ENCODE data around the gene CDK11A.
A peak's percentile ranks its signal among the peaks of the same experiment; 100 is the strongest.

Gene CDK11A

DNA sequence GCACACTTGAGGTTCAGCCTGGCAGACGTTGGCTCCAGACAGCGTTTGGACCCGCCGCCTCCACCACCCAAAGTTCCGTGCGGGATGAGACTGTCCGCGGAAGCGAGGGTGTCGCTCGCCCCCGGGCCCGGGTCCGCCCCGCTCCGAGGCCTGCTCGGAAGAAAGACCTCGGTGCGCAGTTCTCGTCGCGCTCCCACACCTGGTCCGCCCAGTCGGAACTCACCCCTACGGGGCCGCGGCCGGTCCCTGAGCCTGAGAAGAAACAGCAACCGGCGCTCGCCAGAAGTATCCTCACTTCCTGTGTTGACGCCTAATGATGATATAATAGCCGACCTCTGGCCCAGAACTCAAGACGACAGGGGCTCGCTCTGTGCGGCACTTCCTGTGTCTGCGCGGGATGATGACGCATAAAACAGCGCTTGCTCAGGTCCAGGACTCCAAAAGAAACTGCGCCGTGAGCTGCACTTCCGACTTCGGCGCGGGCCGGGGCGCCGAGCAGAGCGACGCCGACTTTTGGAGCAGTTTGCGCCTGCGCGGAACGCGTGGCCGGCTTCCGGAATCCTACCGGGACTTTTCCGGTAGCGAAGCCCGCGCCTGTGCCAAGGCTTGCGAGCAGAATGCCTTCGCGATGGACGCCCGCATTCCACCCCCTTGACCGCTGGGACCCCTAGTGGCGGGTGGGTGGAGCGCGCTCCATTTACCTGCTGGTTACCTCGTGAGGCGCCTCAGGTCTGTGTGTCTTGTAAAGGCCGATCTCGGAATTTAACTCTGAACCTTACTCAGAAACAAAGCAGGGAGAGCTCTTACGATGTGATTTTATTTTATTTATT, at the start of gene CDK11A:
TSS of gene CDK11A (minus strand) at position 323 of the 830 bp plus-strand sequence. CDS start 1,539 bp downstream, outside the sequence.
- peak; percentile 50 to 99 (median 94) for DNase-seq

- no peak for DNase-seq
Observed at GRCh38 chr1:1773874-1774273, 49.7 kb upstream of the CDK11A start.

DNA sequence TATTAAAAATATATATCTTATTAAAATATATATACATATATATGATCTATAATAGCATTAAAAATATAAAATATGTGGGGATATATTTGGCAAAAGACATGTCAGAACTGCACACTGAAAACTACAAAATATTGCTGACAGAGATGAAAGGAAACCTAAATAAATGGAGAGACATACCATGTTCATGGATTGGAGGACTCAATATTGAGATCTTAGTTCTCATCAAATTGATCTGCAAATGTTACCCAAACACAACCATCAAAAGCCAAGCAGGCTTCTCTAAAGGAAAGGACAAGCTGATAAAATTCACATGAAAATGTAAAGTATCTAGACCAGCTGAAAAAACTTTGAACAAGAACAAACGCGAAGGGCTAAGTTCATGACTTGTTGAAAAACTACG, 46.9 kb upstream of the CDK11A start:
- DNase-seq = no peak

DNA sequence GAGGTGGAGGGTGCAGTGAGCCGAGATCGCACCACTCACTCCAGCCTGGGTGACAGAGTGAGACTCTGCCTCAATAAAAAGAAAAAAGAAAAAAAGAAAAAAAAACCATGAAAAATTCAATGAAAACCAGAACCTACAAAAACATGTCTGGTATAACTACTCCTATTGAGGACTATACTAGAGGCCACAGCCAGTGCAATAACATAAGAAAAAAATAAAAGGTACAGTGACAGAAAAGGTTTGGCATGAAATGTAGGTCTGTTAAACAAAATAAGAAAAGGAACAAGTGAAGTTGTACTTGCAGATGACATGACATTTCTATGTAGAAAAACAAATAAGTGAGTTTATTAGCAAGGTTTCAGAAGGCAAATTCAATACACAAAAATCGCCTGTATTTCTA, 45.9 kb upstream of the CDK11A start:
- DNase-seq = no peak

DNA sequence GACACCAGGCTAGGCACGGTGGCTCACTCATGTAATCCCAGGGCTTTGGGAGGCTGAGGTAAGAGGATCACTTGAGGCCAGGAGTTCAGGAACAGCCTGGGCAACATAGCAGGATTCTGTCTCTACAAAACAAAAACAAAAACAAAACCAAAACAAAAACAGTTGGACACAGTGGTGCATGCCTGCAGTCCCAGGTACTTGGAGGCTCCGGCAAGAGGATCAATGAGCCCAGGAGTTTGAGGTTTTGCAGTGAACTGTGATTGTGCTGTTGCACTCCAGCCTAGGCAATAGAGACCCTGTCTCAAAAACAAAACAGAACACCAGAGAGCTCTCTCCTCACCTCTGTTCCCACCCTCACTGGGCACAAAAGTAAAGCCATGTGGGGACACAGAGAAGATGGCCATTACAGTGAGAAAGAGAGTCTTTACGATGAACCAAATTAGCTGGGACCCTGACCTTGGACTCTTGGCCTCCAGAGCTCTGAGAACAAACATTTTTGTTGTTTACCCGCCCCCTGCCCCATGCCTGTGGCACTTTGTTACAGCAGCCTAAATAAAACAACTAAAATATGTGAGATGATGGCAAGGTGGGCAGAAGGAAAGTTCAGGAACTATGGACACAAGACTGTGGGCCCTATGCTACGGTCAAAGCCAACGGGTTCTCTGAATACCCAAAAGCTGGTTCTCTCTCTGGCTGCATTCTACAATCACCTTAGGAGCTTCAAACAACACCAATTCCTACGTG, 44.3 kb upstream of the CDK11A start:
- DNase-seq = no peak

DNA sequence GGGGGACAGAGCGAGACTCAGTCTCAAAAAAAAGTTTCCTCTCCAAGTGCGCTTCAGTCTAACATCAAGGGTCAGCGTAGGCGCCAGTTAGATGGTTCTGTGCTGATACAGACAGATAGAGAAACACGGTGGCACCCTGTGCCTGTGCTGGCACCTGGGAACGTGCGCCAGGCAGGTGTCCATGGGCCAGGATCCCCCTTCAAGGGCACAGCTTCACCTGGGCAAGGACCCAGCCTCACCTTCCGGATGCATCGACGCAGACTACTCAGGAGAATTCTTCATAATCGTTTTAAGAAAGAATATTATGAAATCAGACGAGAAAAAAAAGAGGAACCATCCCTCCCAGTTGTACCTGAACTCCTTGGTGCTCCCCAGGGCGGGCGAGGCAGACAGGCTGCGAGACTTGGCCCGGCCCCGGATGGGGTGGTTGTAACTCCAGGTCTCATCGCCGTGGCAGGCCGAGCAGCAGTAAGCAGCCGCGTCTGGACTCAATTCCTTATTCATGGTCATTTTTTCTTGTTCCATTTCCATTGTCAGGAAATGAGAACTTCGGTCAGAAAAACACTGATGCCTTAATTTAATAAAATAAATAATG, 40.8 kb upstream of the CDK11A start:
- no peak for DNase-seq

- DNase-seq = peak in 22 of 56 donors; percentile 16 to 76 (median 50)
Observed at GRCh38 chr1:1763657-1764621, 39.8 kb upstream of the CDK11A start.

- DNase-seq = no peak
Observed at GRCh38 chr1:1761504-1762376, 37.6 kb upstream of the CDK11A start.

- DNase-seq = no peak
Observed at GRCh38 chr1:1760715-1761114, 36.6 kb upstream of the CDK11A start.

DNA sequence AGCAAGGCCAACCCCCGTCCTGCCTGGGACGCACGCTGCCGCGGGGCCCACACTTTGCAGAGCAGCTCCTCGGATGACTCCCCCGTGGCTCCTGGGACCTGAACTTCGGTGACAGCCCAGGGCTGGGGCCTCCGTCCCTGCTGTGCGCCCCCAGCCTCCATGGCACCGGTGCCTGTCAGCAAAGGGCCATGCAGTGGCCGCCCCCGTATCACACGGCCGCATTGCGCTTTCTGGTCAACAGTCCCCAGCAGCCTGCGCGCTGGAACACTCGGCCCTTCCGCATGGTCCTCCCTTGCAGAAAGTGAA, 36.1 kb upstream of the CDK11A start:
- DNase-seq = no peak

DNA sequence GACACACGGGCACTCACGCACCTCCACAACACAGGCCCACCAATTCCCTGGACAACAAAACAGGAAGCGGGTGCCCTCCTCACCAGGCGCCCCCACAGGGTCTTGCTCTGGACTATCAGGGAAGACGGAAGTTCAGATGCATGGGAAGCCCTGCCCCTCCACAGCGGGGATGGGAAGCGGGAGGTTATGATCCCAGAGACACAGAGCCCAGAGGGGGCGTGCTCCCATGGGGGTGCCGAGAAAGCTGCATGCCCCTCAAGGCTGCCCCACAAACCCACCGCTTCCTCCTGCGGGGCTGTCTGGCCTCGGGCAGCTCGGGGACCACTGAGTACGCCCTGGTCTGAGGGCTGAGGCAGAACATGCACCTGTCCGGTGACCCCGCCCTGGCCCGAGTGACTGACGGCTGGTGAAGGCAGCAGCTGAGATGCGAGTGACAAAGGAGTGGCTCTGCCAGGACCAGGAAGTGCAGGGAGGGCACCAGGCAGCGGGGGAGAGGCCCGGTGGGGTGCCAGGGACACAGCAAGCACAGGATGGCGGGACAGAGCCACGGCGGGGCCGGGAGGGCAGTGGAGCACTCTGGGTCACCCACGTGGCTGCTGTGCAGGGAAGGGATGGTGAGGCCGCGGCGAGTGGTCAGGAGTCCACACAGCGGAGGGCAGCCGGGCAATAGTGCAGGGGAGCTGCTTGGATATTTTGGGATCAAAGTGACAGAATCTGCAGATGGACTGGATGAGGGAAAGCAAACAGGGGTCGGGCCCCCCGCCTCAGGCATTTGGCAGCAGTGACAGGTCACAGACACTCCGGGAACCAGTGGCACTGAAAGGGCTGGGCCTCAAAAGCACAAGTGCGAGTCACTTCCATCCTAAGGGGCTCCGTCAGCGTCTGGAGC, 35.5 kb upstream of the CDK11A start:
- no peak for DNase-seq

DNA sequence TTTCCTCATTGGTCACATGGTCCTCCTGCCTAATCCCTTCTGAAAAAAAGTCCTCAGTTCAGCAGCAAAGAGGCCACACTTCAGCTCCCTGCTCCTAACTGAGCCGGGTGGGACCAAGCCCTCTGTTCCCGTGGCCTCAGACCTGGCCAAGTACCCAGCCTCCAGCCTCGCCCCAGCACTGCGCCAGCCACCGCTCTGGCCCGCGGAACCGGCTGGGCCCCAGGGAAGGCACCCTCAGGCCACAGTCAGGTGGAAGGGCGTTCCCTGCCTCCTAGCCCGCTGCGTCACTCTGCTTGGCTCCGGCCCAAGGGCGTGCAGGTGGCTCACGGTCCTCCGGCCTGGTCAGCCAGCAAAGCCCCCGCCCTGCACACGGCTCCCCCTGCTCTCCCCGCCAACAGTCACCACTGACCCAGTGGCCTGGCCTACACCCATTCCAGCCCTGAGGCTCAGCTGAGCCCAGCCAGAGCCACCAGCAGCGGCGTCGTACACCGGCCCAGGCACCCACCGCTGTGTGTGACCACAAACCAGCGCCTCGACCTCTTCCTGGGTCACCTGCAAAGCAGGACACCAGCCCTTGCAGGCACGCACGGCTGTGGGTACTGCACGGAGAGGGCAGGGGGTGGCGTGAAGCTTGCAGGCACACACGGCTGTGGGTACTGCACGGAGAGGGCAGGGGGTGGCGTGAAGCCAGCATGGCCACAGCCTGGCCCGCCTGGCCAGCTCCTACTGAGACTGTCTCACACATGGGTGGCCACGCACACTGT, 34.7 kb upstream of the CDK11A start:
- peak in 3 of 56 donors; percentile 9 to 36 (median 29) for DNase-seq

GRCh38 chr1:1758059-1758621, 34.0 kb upstream of the CDK11A start:
- no peak for DNase-seq

GRCh38 chr1:1757422-1758058, 33.4 kb upstream of the CDK11A start:
- DNase-seq = no peak

DNA sequence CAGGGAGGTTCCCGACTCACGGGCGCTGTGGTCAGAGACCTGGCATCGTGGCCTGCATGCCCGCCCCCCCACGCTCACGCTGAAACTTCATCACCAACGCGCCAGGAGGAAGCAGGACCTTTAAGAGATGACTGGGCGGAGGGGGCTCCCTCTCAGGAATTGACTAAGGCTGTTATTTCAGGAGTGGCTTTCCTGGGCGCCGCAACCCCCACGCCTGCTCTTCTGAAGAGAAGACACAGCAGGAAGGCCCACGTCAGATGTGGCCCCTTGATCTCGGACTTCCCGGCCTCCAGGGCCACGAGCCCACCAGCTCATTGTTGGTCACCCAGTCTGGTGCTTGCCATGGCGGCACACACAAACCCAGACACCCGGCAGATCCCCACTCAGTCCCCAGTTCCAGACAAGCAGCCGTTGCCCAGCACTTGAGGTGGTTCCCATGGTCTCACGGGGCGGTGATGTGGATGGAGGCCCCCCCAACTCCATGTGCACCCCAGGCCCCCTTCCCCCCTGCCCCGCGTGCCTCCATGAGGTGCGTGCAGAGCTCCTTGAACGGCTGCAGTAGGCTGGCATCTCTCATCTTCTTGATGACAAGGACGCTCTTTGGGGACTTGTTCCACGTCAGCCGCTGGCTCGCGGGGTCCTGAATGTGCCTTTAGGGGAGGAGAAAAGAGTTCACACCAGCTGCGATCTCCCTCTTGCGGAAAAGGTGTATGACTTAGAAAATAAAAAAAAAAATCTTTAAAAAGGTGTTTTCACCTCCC, 32.7 kb upstream of the CDK11A start:
- no peak for DNase-seq

GRCh38 chr1:1755852-1756251, 31.7 kb upstream of the CDK11A start:
- DNase-seq = no peak

DNA sequence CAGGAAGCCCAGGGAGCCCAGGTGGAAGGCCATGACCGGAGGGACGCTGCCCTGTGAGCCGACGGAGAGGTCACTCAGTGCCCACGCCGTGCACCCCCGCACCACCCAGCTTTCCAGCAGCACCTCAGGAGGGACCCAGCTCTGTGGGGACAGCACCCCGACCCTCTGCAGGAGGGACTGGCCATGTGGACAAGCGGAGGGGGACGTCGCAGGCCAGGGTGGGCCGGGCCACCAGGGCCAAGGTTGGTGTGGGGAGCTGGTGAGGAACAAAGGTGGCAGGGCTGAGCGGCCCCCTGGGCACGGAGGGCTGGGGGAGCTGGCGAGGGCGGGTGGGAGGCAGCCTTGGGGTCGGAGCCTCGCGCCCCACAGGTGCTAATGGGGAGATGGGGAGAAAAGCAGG, 31.3 kb upstream of the CDK11A start:
- no peak for DNase-seq

Data from amygdala (tissue), 56 donors.